HCT116 (cell line): ENCODE measurements around the gene ASB6. TPM values are rescaled to one million over a fixed set of nuclear protein-coding genes. Genes with fewer than 3 reads are reported as not detected.

Source experiments
- ATAC-seq: fragments of 200-7000 bp; cut with Tn5 transposase; 2 replicates; pipeline ENCODE4 v1.9.1; 2020; ENCODE audit warnings: mild to moderate bottlenecking, moderate library complexity
- BruUV-seq: library from RNA; stranded (reverse); fragments of 400-500 nt; replicated peaks from 2 replicates; lab custom pipeline; 2021; lab: Mats Ljungman, UMichigan
- CTCF ChIA-PET: fragments of 300-600 bp; sonication (Branson Sonifier 250); formaldehyde crosslinking; loops from one replicate; lab custom pipeline; 2021; ENCODE audit warnings: antibody characterized with exemption; lab: Charles Lee
- POLR2A ChIA-PET: fragments of 300-600, 350-600 bp; sonication (Branson Sonifier 250); formaldehyde crosslinking; loops from one replicate; lab custom pipeline; 2021; ENCODE audit warnings: antibody characterized with exemption; lab: Charles Lee
- RAD21 ChIA-PET, 2 experiments: fragments of 300-600 bp; sonication (Branson Sonifier 250); formaldehyde crosslinking; loops; one replicate each; lab custom pipeline; 2023; ENCODE audit warnings: low total read pairs in 2 of 2; ENCODE audit not compliant: uncharacterized antibody in 2 of 2, unreplicated experiment in 2 of 2, low non-redundant PET in 1 of 2; lab: Charles Lee
- DNase-seq: peaks from one replicate; pipeline ENCODE4 v3.0.0-alpha.2; 2010; ENCODE audit warnings: low read depth, low spot score
- H2AFZ ChIP-seq: fragments of 200-600 bp; shearing (Covaris generic), sonication (generic); 2 replicates; pipeline ENCODE4 v1.6.1; 2017; ENCODE audit warnings: low read depth, mixed run types, mixed read lengths, antibody characterized with exemption, low read length; ENCODE audit not compliant: poor library complexity, severe bottlenecking
- H3K27ac ChIP-seq: 2 replicates; pipeline ENCODE4 v1.5.1; 2012; ENCODE audit warnings: low read depth, low read length
- H3K27me3 ChIP-seq: fragments of 200-600 bp; sonication (generic); 2 replicates; pipeline ENCODE4 v1.6.1; 2016; ENCODE audit warnings: mixed run types, low read length, mixed read lengths; ENCODE audit not compliant: insufficient read depth
- H3K36me3 ChIP-seq, 2 experiments: fragments of 200-500 bp in 1 of 2; fragments of 200-600 bp in 1 of 2; sonication (Bioruptor generic) in 1 of 2; sonication (generic) in 1 of 2; 2 replicates each; pipeline versions ENCODE4 v1.5.1 to v1.6.1; 2014 to 2016; ENCODE audit warnings: low read length in 2 of 2, inconsistent platforms in 1 of 2, mixed read lengths in 1 of 2, mixed run types in 1 of 2; ENCODE audit not compliant: insufficient read depth in 2 of 2, control insufficient read depth in 1 of 2
- H3K4me1 ChIP-seq, 2 experiments: fragments of 200-600 bp in 1 of 2; sonication (generic) in 1 of 2; 2 replicates each; pipeline versions ENCODE4 v1.5.1 to v1.6.1; 2012 to 2017; ENCODE audit warnings: low read length in 2 of 2, inconsistent platforms in 1 of 2, mild to moderate bottlenecking in 1 of 2, mixed read lengths in 1 of 2, mixed run types in 1 of 2, moderate library complexity in 1 of 2; ENCODE audit not compliant: insufficient read depth in 2 of 2, control insufficient read depth in 1 of 2
- H3K4me2 ChIP-seq: fragments of 200-600 bp; sonication (generic); 2 replicates; pipeline ENCODE4 v1.6.1; 2017; ENCODE audit warnings: mixed run types, low read length, mixed read lengths
- H3K4me3 ChIP-seq, 2 experiments: fragments of 200-600 bp in 1 of 2; sonication (generic) in 1 of 2; replicated peaks in 1 of 2; 2 replicates each; pipeline ENCODE4 v1.5.1; 2011 to 2016; ENCODE audit warnings: low read length in 2 of 2, control low read depth in 1 of 2, low read depth in 1 of 2, mild to moderate bottlenecking in 1 of 2, mixed read lengths in 1 of 2, mixed run types in 1 of 2
- H3K79me2 ChIP-seq: fragments of 200-600 bp; sonication (generic); 2 replicates; pipeline ENCODE4 v1.6.1; 2017; ENCODE audit warnings: mild to moderate bottlenecking, mixed run types, low read length, moderate library complexity, mixed read lengths; ENCODE audit not compliant: insufficient read depth
- H3K9ac ChIP-seq: fragments of 200-600 bp; sonication (generic); 2 replicates; pipeline ENCODE4 v1.6.1; 2016; ENCODE audit warnings: low read length, mixed read lengths
- H3K9me2 ChIP-seq: fragments of 200-600 bp; sonication (generic), shearing (Covaris generic); 2 replicates; pipeline ENCODE4 v1.6.1; 2017; ENCODE audit warnings: mixed run types, mild to moderate bottlenecking, moderate library complexity; ENCODE audit not compliant: insufficient read depth
- H3K9me3 ChIP-seq, 2 experiments: fragments of 200-500 bp in 1 of 2; fragments of 200-600 bp in 1 of 2; sonication (Bioruptor generic) in 1 of 2; sonication (generic) in 1 of 2; 2 replicates each; pipeline ENCODE4 v1.6.1; 2014 to 2017; ENCODE audit warnings: low read length in 2 of 2, mixed read lengths in 2 of 2, inconsistent platforms in 1 of 2, low read depth in 1 of 2, mild to moderate bottlenecking in 1 of 2, mixed run types in 1 of 2, moderate library complexity in 1 of 2; ENCODE audit not compliant: control insufficient read depth in 1 of 2, insufficient read depth in 1 of 2
- H4K20me1 ChIP-seq: fragments of 200-600 bp; sonication (generic), shearing (Covaris generic); 2 replicates; pipeline ENCODE4 v1.6.1; 2017; ENCODE audit warnings: mixed run types, mild to moderate bottlenecking, moderate library complexity; ENCODE audit not compliant: insufficient read depth
- ATF3 ChIP-seq: IDR thresholded peaks from 2 replicates; pipeline ENCODE4 v1.6.1; 2012
- CBX3 ChIP-seq: IDR thresholded peaks from 2 replicates; pipeline ENCODE4 v1.6.1; 2012; ENCODE audit warnings: low read depth
- CTCF ChIP-seq, 3 experiments: fragments of 200-600 bp in 1 of 3; sonication (generic) in 1 of 3; IDR thresholded peaks in 2 of 3; conservative IDR thresholded peaks in 1 of 3; 2 replicates each; pipeline ENCODE4 v1.5.1; 2012 to 2017; ENCODE audit warnings: low read depth in 2 of 3, low read length in 2 of 3, antibody characterized with exemption in 1 of 3, borderline replicate concordance in 1 of 3, control low read depth in 1 of 3, mild to moderate bottlenecking in 1 of 3, mixed read lengths in 1 of 3, mixed run types in 1 of 3, moderate library complexity in 1 of 3; ENCODE audit not compliant: insufficient read depth in 1 of 3
- EGR1 ChIP-seq: IDR thresholded peaks from 2 replicates; pipeline ENCODE4 v1.6.1; 2012; ENCODE audit warnings: low read depth
- ELF1 ChIP-seq: IDR thresholded peaks from 2 replicates; pipeline ENCODE4 v1.6.1; 2012; ENCODE audit warnings: low read depth, borderline replicate concordance
- EZH2 ChIP-seq: fragments of 200-600 bp; sonication (generic); IDR thresholded peaks from 2 replicates; pipeline ENCODE4 v1.6.1; 2017; ENCODE audit warnings: antibody characterized with exemption, mixed run types
- EZH2phosphoT487 ChIP-seq: fragments of 200-600 bp; IDR thresholded peaks from 2 replicates; pipeline ENCODE4 v1.6.1; 2018; ENCODE audit warnings: antibody characterized with exemption, borderline replicate concordance
- JUND ChIP-seq: IDR thresholded peaks from 2 replicates; pipeline ENCODE4 v1.6.1; 2012
- MAX ChIP-seq: IDR thresholded peaks from 2 replicates; pipeline ENCODE4 v1.6.1; 2012
- POLR2A ChIP-seq: IDR thresholded peaks from 2 replicates; pipeline ENCODE4 v1.7.0; 2011; ENCODE audit warnings: borderline replicate concordance; ENCODE audit not compliant: insufficient read depth, insufficient read length; ENCODE audit errors: extremely low read depth
- POLR2AphosphoS5 ChIP-seq: IDR thresholded peaks from 2 replicates; pipeline ENCODE4 v1.6.1; 2011; ENCODE audit warnings: mild to moderate bottlenecking, low read depth, low read length, moderate library complexity
- RAD21 ChIP-seq: IDR thresholded peaks from 2 replicates; pipeline ENCODE4 v1.6.1; 2012; ENCODE audit warnings: low read depth, mild to moderate bottlenecking
- REST ChIP-seq: IDR thresholded peaks from 2 replicates; pipeline ENCODE4 v1.6.1; 2012; ENCODE audit warnings: low read depth
- SP1 ChIP-seq: IDR thresholded peaks from 2 replicates; pipeline ENCODE4 v1.6.1; 2012; ENCODE audit warnings: low read depth
- TCF7L2 ChIP-seq: IDR thresholded peaks from 2 replicates; pipeline ENCODE4 v1.7.0; 2011; ENCODE audit warnings: borderline replicate concordance, inconsistent platforms; ENCODE audit not compliant: insufficient read depth, insufficient read length; ENCODE audit errors: extremely low read depth
- YY1 ChIP-seq: IDR thresholded peaks from 2 replicates; pipeline ENCODE4 v1.6.1; 2011; ENCODE audit warnings: low read length, low read depth, moderate library complexity, mild to moderate bottlenecking; ENCODE audit not compliant: insufficient replicate concordance; ENCODE audit errors: extremely low read depth
- ZBTB33 ChIP-seq: IDR thresholded peaks from 2 replicates; pipeline ENCODE4 v1.6.1; 2011; ENCODE audit warnings: mild to moderate bottlenecking, low read length, moderate library complexity; ENCODE audit not compliant: insufficient replicate concordance; ENCODE audit errors: extremely low read depth
- ZFX ChIP-seq: fragments of 450-650 bp; IDR thresholded peaks from 2 replicates; pipeline ENCODE4 v1.6.1; 2017
- ZNF274 ChIP-seq: fragments of 200-500 bp; sonication (Bioruptor generic); IDR thresholded peaks from 2 replicates; pipeline ENCODE4 v1.6.1; 2014; ENCODE audit warnings: mild to moderate bottlenecking, low read depth, low read length, inconsistent platforms
- intact Hi-C: fragments of 100-400 bp; cut with micrococcal nuclease; formaldehyde crosslinking; loops from 2 replicates; pipeline ENCODE4 v1.10.0; 2022
- total RNA-seq: library from RNA; stranded (reverse); gene quantifications from one replicate; pipeline ENCODE4 v1.2.1, GENCODE V29; 2021; ENCODE audit not compliant: unreplicated experiment

ASB6 gene
- total RNA-seq, 1 experiment from 2014 or later = 21.6 TPM

GRCh38 chr9:129585352-129585751, 56.6 kb downstream of the ASB6 start:
- no peak overlapping the region for H3K9ac ChIP-seq
- TF ChIP-seq MAX (no peak), EGR1 (no peak), CTCF (IDR thresholded peaks at IDR 0.05 in 2 of 3, conservative IDR thresholded peaks at IDR 0.05 in 1 of 3; ENCODE audit: borderline replicate concordance in 1 of 3, insufficient read depth in 1 of 3, low read depth in 2 of 3, low read length in 2 of 3) (no peak), YY1 (no peak), REST (no peak), ZFX (no peak), ZNF274 (no peak), ATF3 (no peak), EZH2 (no peak), ZBTB33 (no peak), JUND (no peak), SP1 (no peak), CBX3 (no peak), POLR2AphosphoS5 (no peak), RAD21 (no peak), TCF7L2 (no peak), ELF1 (no peak), POLR2A (no peak), EZH2phosphoT487 (no peak)
- H4K20me1 ChIP-seq = no peaks in the 10 kb centered on the region
- CTCF ChIA-PET = interaction anchor here (1.6 kb wide), 1 partner anchor 16 kb away, joined by 4 read pairs; no protein-coding TSS in a partner anchor
- no peaks in the 10 kb centered on the region for H3K27me3 ChIP-seq
- intact Hi-C loops = no loop called here
- peaks cover 36 to 51% of the 10 kb centered on the region in 2 experiments for H3K4me1 ChIP-seq
- RAD21 ChIA-PET = interaction anchor here in 1 of 2 experiments (0.6 kb wide), 1 partner anchor 450 kb away, joined by 4 read pairs; no protein-coding TSS in a partner anchor
- H2AFZ ChIP-seq = no peak overlapping the region
- no peaks in the 10 kb centered on the region for H3K9me3 ChIP-seq
- no peak overlapping the region for H3K4me3 ChIP-seq
- no peak for DNase-seq
- ATAC-seq = no peak
- H3K27ac ChIP-seq = no peak overlapping the region
- BruUV-seq = no TSS peak
- no peak overlapping the region for H3K4me2 ChIP-seq
- no peaks in the 10 kb centered on the region for H3K36me3 ChIP-seq
- POLR2A ChIA-PET = interaction anchor here (2.9 to 3.6 kb wide), 2 partner anchors 11 to 15 kb away, joined by 12 to 46 read pairs; no protein-coding TSS in a partner anchor
- no peaks in the 10 kb centered on the region for H3K9me2 ChIP-seq
- no peaks in the 10 kb centered on the region for H3K79me2 ChIP-seq
